AG08396 (cell line): ENCODE data around the gene ABTB2.

Source experiments
- DNase-seq: peaks from one replicate; pipeline ENCODE4 v3.0.0; 2012; ENCODE audit warnings: low spot score, mixed read lengths

The ABTB2 gene

DNA sequence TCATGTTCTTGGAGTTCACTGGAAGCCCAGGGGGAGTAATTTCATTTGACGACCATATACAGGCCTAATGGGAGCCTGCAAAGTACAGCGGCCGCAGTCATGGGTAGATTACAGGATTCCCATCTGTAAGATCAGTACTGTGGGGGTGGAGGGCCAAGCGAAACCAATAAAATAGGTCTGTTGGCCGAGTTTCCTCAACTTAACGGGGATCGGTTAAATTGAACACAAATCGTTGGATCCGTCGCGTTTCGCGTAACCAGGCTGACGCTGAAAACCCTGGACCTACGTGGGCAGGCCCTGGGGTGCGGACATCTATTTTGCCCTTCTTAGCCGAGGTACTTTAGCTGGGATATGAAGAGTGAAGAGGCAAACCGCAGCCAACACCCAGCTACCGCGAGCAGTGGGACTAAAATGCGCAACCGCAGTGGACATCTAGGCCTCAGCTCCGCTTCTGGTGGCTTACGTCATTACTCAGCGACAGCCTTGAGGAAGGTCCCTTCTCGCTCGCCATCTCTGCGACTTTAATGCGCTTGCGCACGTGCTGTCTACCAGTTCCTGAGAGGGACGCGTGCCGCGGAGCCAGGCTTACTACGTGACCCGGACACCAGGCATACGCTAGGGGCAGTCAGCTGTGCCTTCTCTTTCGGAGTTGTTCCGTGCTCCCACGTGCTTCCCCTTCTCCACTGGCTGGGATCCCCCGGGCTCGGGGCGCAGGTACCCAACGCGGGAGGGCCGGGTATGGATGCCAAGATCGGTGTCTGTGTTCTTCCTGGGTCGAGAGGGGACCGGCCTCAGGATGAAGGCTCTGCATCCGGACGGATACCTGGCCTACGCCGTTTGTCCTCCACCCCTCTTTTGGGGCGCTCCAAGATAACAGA lies 252.5 kb downstream of the ABTB2 start, which contains the start of gene NAT10:
Gene NAT10 (plus strand): TSS at position 551 of the 878 bp plus-strand sequence. CDS start 2,597 bp downstream, outside the sequence.
- DNase-seq, result peak; percentile 96

DNA sequence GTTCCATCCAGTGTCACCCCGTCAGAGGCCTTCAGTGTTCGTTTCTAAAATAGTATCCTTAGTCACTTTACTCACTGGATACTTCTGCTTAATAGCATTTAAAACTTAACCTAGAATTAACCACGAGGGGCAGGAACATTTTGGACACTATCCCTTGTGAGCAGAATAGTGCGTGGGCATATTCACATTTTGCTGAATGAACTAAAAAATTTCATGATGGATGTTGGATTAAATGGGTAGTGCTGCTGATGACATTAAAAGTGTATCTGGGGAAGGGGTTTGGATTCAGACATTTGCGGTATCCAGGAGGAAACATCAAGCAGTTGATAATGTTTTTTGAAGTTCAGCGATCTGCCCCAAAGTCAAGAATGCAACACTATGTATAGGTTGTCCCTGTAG lies 253.1 kb downstream of the ABTB2 start:
- no peak for DNase-seq
